GM12878 (cell line): Measurements from ENCODE around the gene ADCY2. TPM values are rescaled to one million over a fixed set of nuclear protein-coding genes. Genes with fewer than 3 reads are reported as not detected.

Experiments
- ATAC-seq: fragments of 200-7000 bp; cut with Tn5 transposase; 3 replicates; pipeline ENCODE4 v1.9.1; 2020; ENCODE audit warnings: mild to moderate bottlenecking, moderate library complexity
- BruUV-seq: library from RNA; stranded (reverse); fragments of 400-500 nt; replicated peaks from 2 replicates; lab custom pipeline; 2021; lab: Mats Ljungman, UMichigan
- CTCF ChIA-PET: fragments of 300-600 bp; sonication (Branson Sonifier 250); formaldehyde crosslinking; extraction: SDS; loops from one replicate; lab custom pipeline; 2021; ENCODE audit warnings: inconsistent platforms; lab: Yijun Ruan, JAX
- POLR2A ChIA-PET: fragments of 350-600 bp; formaldehyde crosslinking; extraction: SDS; loops from one replicate; lab custom pipeline; 2021; ENCODE audit warnings: inconsistent platforms; lab: Charles Lee
- RAD21 ChIA-PET: fragments of 300-600 bp; sonication (Branson Sonifier 250); formaldehyde crosslinking; loops from one replicate; lab custom pipeline; 2023; ENCODE audit warnings: antibody characterized with exemption; ENCODE audit not compliant: unreplicated experiment; lab: Charles Lee
- SMC1A ChIA-PET: fragments of 300-600 bp; sonication (Branson Sonifier 250); formaldehyde crosslinking; loops from one replicate; lab custom pipeline; 2023; ENCODE audit not compliant: unreplicated experiment, uncharacterized antibody; lab: Charles Lee
- DNase-seq: peaks from one replicate; pipeline ENCODE4 v3.0.0-alpha.2; 2011; ENCODE audit warnings: low read depth, low spot score
- FAIRE-seq: peaks from 3 replicates; lab custom pipeline; 2011; peaks lifted over from hg19 to GRCh38; lab: Jason Lieb, UNC
- H2AFZ ChIP-seq: 2 replicates; pipeline ENCODE4 v1.6.0; 2011; ENCODE audit warnings: low read depth, low read length, control low read depth; ENCODE audit not compliant: control insufficient read depth
- H3K27ac ChIP-seq: 2 replicates; pipeline ENCODE4 v1.5.1; 2011; ENCODE audit warnings: control low read depth; ENCODE audit not compliant: control insufficient read depth, insufficient read depth
- H3K27me3 ChIP-seq, 2 experiments: replicated peaks in 1 of 2; 2 replicates each; pipeline versions ENCODE4 v1.6.0 to v1.6.1; 2011; ENCODE audit warnings: low read length in 1 of 2; ENCODE audit not compliant: control insufficient read depth in 2 of 2, insufficient read depth in 2 of 2
- H3K36me3 ChIP-seq, 2 experiments: 2 replicates each; pipeline ENCODE4 v1.5.1; 2011; ENCODE audit warnings: low read length in 1 of 2; ENCODE audit not compliant: control insufficient read depth in 2 of 2, insufficient read depth in 2 of 2
- H3K4me1 ChIP-seq: 2 replicates; pipeline ENCODE4 v1.6.1; 2011; ENCODE audit warnings: mild to moderate bottlenecking, low read length, moderate library complexity, mixed read lengths; ENCODE audit not compliant: control insufficient read depth, insufficient read depth
- H3K4me2 ChIP-seq: 2 replicates; pipeline ENCODE4 v1.6.0; 2011; ENCODE audit warnings: control low read depth; ENCODE audit not compliant: control insufficient read depth, insufficient read depth
- H3K4me3 ChIP-seq: fragments of 200-600 bp; sonication (generic); 2 replicates; pipeline ENCODE4 v1.5.1; 2016
- H3K79me2 ChIP-seq: 2 replicates; pipeline ENCODE4 v1.6.0; 2011; ENCODE audit warnings: low read length; ENCODE audit not compliant: control insufficient read depth, insufficient read depth
- H3K9ac ChIP-seq: 2 replicates; pipeline ENCODE4 v1.8.0; 2011; ENCODE audit warnings: low read length, control low read depth, mixed read lengths; ENCODE audit not compliant: control insufficient read depth, insufficient read depth
- H3K9me3 ChIP-seq: replicated peaks from 3 replicates; pipeline ENCODE4 v1.5.1; 2011; ENCODE audit warnings: mild to moderate bottlenecking, low read length; ENCODE audit not compliant: control insufficient read depth, insufficient read depth
- H4K20me1 ChIP-seq: 2 replicates; pipeline ENCODE4 v1.6.0; 2011; ENCODE audit not compliant: control insufficient read depth, insufficient read depth
- BRCA1 ChIP-seq: IDR thresholded peaks from 2 replicates; pipeline ENCODE4 v1.6.1; 2011; ENCODE audit warnings: low read depth, low read length, improper control_type of control experiment
- CHD1 ChIP-seq: IDR thresholded peaks from 2 replicates; pipeline ENCODE4 v1.6.1; 2012; ENCODE audit warnings: low read depth, low read length, improper control_type of control experiment
- EZH2 ChIP-seq: IDR thresholded peaks from 2 replicates; pipeline ENCODE4 v1.6.1; 2012; ENCODE audit warnings: low read depth, mild to moderate bottlenecking, control low read depth, inconsistent platforms, low read length, borderline replicate concordance; ENCODE audit not compliant: control insufficient read depth
- MEF2B ChIP-seq: fragments of 450-650 bp; IDR thresholded peaks from 2 replicates; pipeline ENCODE4 v1.6.1; 2018; ENCODE audit warnings: mild to moderate bottlenecking, moderate library complexity; ENCODE audit not compliant: partially characterized antibody, poor library complexity, severe bottlenecking
- MYC ChIP-seq: IDR thresholded peaks from 2 replicates; pipeline ENCODE4 v1.6.1; 2011; ENCODE audit warnings: mild to moderate bottlenecking, low read length, moderate library complexity, inconsistent platforms; ENCODE audit not compliant: insufficient read depth, insufficient replicate concordance, insufficient read length, severe bottlenecking
- NR2C1 ChIP-seq: fragments of 450-650 bp; IDR thresholded peaks from 2 replicates; pipeline ENCODE4 v1.6.1; 2017; ENCODE audit warnings: antibody characterized with exemption, mild to moderate bottlenecking, moderate library complexity
- PBX3 ChIP-seq: IDR thresholded peaks from 2 replicates; pipeline ENCODE4 v1.6.1; 2011; ENCODE audit warnings: mild to moderate bottlenecking, low read depth, low read length, moderate library complexity; ENCODE audit not compliant: insufficient replicate concordance
- PRDM15 ChIP-seq: fragments of 450-650 bp; formaldehyde crosslinking; IDR thresholded peaks from 2 replicates; pipeline ENCODE4 v1.4.0; 2020; ENCODE audit warnings: mild to moderate bottlenecking, moderate library complexity
- RAD21 ChIP-seq: IDR thresholded peaks from 2 replicates; pipeline ENCODE4 v1.6.1; 2011; ENCODE audit warnings: mild to moderate bottlenecking, low read depth, low read length, moderate library complexity; ENCODE audit not compliant: insufficient read depth
- SMAD5 ChIP-seq: IDR thresholded peaks from 2 replicates; pipeline ENCODE4 v1.6.1; 2016; ENCODE audit warnings: antibody characterized with exemption, low read depth
- YY1 ChIP-seq: IDR thresholded peaks from 2 replicates; pipeline ENCODE4 v1.6.1; 2011; ENCODE audit warnings: low read depth, mild to moderate bottlenecking, low read length
- ZNF217 ChIP-seq: fragments of 450-650 bp; IDR thresholded peaks from 2 replicates; pipeline ENCODE4 v1.6.1; 2017; ENCODE audit warnings: antibody characterized with exemption, mild to moderate bottlenecking
- WGBS: methylation state at CpG from one replicate; pipeline ENCODE4 v1.1.6; 2016; ENCODE audit warnings: low lambda C conversion rate; ENCODE audit not compliant: insufficient replicate concordance, insufficient coverage; ENCODE audit errors: missing lambda C conversion rate; 5-methylcytosine and 5-hydroxymethylcytosine counted together
- in situ Hi-C: fragments of 300-500 bp; cut with MboI; formaldehyde crosslinking; loops from 9 replicates; pipeline ENCODE4 v1.14.3; 2018; ENCODE audit warnings: mixed read lengths
- intact Hi-C: fragments of 100-400 bp; cut with micrococcal nuclease; formaldehyde crosslinking; loops from one replicate; pipeline ENCODE4 v1.14.2; 2022; ENCODE audit not compliant: unreplicated experiment
- polyA plus RNA-seq, 11 experiments: library from polyadenylated mRNA; depleted of rRNA in 4 of 11; unstranded in 6 of 11; stranded (reverse) in 5 of 11; fragments of >200 nt; fragmentation: Nextera tagmentation in 4 of 11; fragmentation: Illumina TruSeq in 1 of 11; extraction: Ambion mirVana in 4 of 11; extraction: Trizol in 1 of 11; gene quantifications; 1 replicate in 1 of 11; 2 replicates in 10 of 11; pipeline versions ENCODE4 v1.2.1 to v1.2.3, GENCODE V29; 2011 to 2016; ENCODE audit warnings: inconsistent platforms in 2 of 11, missing spikeins in 2 of 11, low read depth in 1 of 11
- total RNA-seq, 4 experiments: library from RNA; depleted of rRNA in 3 of 4; stranded (reverse); fragments of >200 nt in 3 of 4; fragmentation: Illumina TruSeq in 1 of 4; extraction: Trizol in 1 of 4; gene quantifications; 2 replicates each; pipeline versions ENCODE4 v1.2.1 to v1.2.3, GENCODE V29; 2013 to 2021

Gene ADCY2
- total and polyA plus RNA-seq, 10 of the 15 experiments (the other 5 are each of a cell fraction or from before 2014, with no cell fraction given) = 0.07 to 0.26 TPM; not detected in 8

GRCh38 chr5:7461371-7461770 lies 65.4 kb downstream of the ADCY2 start:
- Histone ChIP-seq H3K79me2 (no peaks in the 10 kb centered on the region), H2AFZ (no peak overlapping the region), H4K20me1 (no peaks in the 10 kb centered on the region), H3K27me3 (no peaks in the 10 kb centered on the region), H3K4me1 (no peaks in the 10 kb centered on the region), H3K27ac (no peak overlapping the region), H3K9ac (no peak overlapping the region), H3K4me2 (no peak overlapping the region), H3K4me3 (no peak overlapping the region), H3K36me3 (no peaks in the 10 kb centered on the region), H3K9me3 (no peaks in the 10 kb centered on the region)
- intact Hi-C loops = no loop called here
- no TSS peak for BruUV-seq
- no peak for TF ChIP-seq YY1
- TF ChIP-seq MYC = no peak
- no peak for TF ChIP-seq EZH2
- no peak for TF ChIP-seq MEF2B
- TF ChIP-seq PBX3 = no peak
- no peak for TF ChIP-seq PRDM15
- TF ChIP-seq BRCA1 = no peak
- no peak for TF ChIP-seq NR2C1
- no peak for TF ChIP-seq CHD1
- no peak for TF ChIP-seq ZNF217
- TF ChIP-seq RAD21 = no peak
- TF ChIP-seq SMAD5 = no peak
- no peak for ATAC-seq
- 19% methylated on average over 1 of the region's 1 CpG for WGBS
- ChIA-PET SMC1A (no interaction called here), CTCF (interaction anchor here (1.1 kb wide), 1 partner anchor 35 kb away, joined by 3 read pairs; no protein-coding TSS in a partner anchor), RAD21 (no interaction called here), POLR2A (no interaction called here)
- in situ Hi-C loops = no loop called here
- no peak for FAIRE-seq
- DNase-seq = no peak
